GM18873 (cell line): ENCODE measurements around the gene MNX1.

Experiments
- ATAC-seq: cut with Tn5 transposase; IDR thresholded peaks from one replicate; pipeline ENCODE4 v1.9.1; 2021; ENCODE audit warnings: mild to moderate bottlenecking, moderate library complexity, moderate number of reproducible peaks; ENCODE audit not compliant: unreplicated experiment, low FRiP score

The MNX1 gene

DNA sequence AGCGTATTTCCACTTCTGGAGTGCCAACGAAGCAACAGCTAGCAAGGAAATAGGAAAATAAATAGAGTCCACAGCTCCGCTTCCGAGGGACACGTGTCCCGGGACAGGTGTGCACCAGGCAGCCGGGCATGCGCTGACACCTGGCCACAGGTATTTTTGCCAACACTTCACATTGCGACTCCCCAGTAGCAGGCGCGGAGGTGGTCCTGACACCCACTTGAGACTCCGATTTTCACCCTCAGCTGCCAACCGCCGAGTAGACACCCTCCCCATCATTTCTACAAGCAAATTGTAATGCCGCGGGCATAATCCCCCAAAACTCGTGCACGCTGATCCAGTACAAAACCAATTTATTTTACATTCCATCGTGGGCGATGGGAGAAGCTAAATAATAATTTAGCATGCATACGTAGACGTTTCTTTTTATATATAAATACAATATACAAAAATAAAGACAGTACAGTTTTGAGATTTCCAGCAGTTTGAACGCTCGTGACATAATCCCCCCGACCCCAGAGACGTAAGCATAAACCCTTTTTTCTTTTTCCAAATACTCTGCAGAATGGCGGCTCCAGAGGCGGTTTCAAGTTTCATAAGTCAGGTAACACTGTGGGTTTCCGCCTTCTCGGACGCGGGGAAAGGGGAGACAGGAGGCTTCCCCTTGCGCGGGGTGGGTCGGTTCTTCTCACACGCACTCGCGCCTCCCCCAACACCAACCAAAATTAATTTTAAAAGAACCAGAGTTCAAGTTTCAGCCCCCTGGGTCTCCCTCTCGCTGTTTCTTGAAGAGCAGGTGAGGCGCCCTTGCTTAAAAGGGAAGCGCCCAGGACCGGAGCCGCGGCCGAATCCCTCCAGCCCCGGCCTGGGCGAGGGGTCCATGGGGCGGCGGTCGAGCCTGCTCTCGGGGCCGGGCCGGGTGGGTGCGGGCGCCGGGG, 5.7 kb downstream of the MNX1 start:
- no peak for ATAC-seq

DNA sequence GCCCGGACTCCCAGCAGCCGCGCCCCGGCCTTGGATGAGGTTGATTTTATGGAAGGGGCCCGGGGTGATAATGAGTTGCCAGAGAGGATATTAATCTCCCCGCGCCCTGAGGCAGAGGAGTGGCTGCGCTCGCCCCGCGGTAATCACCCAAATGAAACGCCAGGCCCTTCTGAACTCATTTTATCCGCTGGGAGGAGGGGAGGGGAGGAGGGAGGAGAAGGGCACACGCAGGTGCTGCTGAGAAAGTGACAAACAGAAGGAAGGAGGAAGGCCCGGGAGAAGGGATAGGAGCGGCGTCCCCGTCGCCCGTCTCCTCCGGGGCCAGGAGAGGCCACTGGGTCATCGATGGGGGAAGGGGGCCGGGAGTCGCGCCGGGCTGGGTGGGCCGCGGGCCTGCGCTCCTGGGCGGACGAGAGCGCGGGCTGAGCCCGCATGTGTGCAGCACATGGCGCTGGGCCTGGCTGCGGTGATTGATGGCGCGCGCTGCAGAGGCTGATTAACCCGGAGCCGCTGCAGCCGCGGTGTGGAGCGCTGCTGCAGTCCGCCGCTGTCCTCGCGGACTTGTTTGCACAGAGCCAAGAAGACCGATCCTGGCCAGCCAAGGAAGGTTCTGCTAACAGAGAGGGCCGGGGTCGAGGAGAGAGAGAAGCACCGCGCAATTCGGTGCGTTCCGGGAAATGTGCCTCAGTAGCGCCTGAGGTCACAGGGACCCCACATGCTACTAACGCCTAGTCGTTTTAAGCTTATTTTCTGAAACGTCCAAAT, 6.5 kb downstream of the MNX1 start:
- ATAC-seq = no peak

DNA sequence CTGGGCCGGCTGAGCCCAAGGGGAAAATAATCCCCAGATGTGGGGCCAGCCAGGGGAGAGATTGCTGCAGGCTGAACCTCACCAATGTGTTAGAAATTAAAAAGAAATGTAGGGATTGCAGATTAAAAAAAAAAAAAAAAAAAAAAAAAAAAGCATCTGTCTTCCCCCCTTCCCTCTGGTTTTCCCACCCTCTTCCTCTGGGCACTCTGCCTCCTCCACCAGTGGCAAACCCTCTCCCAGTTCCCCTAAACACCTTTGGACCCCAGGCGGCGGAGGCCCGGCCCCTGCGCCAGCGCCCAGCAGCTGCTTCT, 7.1 kb downstream of the MNX1 start:
- no peak for ATAC-seq

DNA sequence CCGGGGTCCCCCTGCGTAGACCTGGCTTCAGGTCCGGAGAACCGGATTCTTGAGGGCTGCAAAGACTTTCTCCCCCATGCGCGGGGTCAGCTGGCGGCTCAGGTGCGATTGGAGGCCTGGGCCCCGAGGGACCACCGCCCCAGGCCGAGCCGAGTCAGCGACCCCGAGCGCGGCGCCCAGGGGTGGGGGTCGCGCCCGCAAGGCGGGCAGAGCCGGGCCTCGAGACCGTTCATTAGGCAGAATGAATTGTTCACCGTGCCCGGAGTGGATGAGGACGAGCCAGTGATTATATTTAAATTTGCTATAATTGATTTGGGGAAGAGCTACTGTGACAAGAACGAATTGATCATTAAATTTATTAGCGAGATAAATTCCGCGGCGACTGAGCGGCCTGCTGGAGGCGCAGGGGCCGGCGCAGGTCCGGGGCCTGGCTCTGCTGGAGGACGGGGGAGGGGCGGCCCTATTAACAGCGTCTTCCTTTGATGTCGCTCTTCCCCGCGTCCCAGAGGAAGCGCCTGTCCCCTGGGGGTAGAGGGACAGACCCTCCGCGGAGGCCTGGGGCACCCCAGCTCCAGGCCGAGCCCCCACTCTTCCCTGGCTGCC, 7.5 kb downstream of the MNX1 start:
- no peak for ATAC-seq

DNA sequence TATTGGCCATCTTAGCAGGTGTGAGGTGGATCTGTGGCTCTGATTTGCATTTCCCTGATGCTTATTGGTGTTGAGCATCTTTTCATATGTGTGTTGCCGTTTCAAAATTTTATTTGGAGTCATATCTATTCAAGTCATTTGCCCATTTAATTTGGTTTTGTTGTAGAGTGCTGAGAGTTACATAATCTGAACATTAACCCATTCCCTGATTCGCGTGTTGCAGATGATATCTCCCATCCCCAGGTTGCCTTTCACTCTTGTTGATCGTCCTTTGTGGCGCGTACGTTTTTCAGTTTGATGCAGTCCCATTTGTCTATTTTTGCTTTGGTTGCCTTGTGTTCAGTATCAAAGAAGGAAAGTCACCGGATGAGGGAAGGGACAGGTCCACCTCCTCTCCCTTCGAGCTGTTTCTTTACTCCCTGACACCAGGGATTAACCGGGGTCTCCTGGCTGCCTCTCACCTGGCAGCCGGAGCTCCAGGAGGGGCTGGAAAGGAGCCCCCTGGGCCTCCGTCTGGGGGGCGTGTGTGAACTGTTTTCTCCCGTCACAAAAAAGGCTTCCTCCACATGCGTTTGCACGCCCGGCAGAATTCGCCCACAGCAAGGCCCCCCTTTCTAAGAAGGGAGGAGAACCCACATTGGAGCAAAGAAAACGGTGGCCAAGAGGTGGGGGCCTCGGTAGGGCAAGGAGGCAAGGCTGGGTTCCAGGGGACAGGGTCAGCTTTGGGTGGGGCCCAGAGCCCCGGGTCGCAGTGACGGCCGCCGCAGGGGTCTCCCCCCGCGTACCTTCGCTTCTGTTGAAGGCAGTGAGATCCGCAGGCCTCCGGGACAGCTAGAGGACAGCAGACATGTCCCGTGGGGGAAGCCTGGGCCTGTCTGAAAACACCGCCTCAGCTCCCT, 8.3 kb downstream of the MNX1 start:
- no peak for ATAC-seq

DNA sequence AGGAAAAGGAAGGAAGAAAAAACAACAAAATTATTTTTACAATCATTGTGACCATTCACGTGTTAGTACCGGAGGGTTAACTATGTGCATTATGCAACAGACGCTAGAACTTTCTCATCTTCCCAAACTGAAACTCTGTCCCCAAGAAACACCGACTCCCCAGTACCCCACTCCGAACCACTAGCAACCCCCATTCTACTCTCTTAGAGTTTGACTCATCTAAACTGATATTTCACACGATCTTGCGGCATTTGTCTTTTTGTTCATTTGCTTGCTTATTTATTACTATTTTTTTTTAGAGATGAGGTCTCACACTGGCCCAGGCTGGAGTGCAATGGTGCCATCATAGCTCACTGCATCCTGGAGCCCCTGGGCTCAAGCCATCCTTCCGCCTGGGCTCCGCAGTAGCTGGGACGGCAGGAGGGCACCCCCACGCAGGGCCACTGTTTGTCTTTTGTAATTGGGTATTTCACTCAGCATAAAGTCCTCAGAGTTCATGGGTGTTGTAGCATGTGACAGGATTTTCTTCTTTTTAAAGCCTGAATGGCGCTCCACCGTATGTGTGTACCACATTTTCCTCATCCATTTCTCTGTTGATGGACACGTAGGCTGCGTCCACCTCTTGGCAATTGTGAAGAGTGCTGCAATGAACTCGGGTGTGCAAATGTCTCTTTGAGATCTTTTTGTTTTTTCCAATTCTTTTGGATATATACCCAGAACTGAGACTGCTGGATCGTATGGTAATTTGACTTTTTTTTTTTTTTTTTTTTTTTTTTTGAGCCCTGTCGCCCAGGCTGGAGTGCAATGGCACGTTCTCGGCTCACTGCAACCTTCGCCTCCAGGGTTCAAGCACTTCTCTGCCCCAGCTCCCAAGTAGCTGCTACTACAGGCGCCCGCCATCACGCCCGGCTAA, 9.5 kb downstream of the MNX1 start:
- ATAC-seq = no peak

DNA sequence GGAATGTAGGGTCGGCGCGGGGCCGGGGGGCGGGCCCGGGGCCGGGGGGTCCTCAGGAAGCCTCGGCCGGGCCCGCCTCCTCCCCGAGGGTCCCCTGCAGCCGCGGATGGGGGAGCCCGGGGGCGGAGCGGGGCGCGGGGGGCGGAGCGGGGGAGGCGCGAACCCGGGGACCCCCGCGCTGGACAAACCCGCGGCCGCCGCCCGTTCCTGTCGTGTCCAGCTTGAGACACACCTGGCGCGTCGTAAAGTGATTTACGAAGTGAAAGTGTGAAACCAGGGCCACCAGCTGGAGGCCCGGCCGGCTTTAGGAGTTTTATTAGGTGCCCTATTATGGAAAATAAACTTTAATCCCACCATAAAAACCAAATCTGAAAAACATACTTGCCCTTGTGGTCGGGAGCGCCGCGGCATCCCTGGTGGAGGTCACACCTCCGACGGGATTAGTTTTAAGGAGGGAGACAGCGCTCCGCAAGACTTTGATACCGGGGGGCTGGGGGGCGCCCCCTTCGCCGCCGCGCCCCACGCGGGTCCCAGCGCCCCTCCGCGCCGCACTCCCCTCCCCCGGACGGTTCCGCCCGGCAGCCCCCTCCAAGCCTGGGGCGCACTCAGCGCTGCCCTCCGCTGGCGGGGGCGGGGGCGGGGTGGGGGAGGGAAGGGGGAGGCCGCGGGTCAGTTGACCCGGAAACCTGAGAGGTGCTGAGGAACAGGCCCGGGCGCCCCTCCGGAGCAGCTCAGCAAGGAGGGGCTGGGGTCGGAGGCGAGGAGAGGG, 10.3 kb downstream of the MNX1 start:
- no peak for ATAC-seq

DNA sequence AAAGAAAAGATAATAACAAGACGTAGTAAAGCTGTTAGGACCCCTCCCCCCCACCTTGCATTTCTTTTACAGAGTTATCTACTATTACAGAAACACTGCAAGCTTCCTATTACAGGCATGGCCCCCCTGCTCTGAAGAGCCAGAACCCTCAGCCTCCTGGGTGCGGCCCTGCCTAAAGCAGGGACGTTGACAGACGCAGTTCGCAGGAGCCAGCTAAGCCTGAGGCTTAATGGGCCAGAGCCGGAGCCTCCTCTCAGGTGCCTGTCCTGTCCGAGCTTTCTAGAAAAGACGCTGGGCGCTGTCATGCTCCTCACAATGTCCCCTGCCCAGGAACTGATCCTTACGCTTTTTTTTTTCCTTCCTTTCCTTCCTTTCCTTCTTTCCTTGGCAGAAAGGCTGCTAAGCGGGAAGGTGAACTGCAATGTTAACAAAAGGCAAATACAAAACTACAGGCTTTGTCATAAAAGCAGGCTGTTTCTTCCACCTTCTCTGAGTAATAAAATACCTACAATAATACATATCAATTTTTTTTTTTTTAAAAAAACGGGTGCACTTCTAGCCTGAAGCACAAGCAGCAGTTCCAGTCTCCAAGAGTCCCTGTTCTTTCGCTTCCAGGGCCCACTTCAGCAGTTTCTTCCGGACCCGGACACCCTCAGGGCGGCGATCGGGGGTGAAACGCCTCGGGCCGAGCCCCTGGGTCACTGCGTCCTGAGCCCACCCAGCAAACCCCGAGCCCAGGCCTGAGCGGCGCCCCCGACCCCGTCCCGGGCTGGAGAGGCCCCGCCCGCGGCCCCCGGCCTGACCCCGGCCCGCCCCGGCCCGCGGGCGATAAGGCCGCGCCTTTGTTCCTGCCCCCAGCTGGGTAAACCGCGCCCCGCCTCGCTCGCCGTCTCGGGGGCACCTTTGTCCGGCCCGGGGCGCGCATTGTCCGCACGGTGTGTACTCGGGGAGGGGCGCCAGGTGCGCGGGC, 11.2 kb downstream of the MNX1 start:
- ATAC-seq = no peak

DNA sequence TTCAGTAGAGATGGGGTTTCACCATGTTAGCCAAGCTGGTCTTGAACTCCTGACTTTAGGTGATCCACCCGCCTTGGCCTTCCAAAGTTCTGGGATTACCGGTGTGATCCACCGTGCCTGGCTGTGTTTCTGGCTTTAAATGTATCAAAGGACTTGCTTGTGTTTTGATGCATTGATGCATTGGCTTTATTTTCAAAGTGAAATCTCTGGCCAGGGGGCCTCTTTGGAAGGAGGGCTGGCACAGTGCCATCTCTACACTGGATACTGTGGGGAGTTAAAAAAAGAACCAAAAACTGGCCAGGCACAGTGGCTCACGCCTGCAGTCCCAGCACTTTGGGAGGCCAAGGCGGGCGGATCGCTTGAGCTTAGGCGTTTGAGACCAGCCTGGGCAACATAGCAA, 16.0 kb downstream of the MNX1 start:
- no peak for ATAC-seq

DNA sequence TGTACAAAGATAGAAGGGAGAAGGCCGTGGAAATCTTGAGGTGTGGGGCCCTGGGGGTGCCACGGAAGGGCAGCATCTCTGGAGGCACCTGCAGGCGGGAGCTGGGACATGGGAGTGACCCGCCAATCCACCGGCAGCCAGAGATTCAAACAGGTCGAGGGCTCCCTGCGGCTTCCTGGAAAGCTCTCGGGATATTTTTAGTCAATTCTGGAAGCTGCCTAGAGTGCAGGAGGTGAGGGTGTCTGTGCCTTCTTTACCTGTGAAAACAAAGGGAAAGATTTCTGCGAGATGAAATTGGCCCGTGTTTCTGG, 16.6 kb downstream of the MNX1 start:
- ATAC-seq = no peak

DNA sequence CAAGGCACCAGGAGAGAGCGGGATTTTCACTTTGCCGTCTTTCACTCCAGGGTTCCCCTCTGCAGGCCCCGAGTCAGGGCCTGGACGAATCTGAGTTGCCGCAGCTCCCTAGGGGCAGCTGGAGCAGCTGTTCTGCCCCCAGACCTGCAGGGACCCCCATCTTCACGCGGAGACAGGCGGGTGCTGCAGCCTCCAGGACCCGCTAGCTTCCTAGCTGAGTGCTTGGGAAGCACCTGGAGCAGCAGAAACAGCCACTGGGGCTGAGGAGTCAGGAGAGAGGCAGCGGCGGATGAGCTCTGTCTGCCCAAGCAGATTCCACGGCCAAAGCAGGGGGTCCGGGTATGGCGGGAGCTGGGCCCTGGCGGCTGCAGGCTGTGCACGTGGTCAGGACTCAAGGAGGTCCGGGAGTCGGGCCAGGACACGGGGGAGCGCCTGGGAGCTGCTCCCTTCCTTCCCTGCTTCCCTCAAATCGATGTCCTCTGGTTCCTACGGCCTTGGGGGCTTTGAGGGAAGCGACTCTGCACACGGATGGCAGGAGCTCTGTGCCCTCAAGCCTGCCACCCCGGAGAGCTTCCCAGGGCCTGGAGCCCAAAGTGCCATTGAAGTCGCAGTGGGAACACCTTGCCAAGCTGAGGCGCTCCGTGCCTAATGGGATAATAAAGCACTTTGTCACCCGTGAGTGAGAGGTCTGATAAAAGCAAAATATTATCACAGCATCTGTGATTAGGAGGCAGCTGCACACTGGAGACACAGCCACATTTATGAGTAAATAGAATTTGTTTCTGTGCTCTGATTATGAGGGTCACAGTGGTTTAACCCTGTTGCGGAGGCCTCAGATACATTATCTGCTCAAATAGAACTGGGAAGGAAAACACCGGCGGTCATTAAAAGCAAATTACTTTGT, 17.2 kb downstream of the MNX1 start:
- no peak for ATAC-seq

DNA sequence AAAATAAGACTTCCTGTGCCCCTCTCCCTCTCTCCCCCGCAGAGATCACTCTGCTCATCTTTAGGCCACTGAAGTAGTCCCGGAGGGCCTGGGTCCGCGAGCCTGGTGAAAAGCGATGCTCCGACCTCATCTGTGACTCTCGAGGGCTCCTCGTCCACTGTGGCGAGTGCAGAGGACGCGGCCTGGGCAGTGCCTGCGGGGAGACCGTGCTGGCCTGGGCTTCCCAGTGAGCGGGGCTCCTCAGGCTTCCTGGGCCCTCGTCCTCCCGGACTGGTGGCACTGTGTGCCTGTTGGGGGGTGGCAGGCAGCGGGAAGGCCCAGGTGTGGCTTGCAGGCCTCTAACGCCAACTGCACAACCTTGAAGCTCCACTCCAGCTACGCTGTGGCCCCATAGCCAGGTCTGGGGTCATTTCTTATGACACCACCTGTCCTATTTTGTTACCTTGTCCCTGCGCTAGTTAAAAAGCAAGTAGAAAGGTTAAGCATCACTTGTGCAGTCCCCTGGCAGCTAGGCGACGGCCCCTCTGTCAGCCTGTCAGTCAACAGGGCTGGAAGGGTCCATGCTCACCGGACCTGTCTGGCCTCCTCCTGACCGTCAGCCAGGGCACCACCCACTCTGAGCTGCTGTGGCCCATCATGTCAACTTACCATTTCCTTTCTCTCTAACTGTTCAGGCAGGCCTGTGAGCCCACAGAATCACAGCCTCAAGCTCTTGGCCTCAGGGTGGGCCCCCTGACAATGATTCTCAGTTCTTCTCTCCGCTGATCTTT, 20.5 kb downstream of the MNX1 start:
- ATAC-seq = no peak

DNA sequence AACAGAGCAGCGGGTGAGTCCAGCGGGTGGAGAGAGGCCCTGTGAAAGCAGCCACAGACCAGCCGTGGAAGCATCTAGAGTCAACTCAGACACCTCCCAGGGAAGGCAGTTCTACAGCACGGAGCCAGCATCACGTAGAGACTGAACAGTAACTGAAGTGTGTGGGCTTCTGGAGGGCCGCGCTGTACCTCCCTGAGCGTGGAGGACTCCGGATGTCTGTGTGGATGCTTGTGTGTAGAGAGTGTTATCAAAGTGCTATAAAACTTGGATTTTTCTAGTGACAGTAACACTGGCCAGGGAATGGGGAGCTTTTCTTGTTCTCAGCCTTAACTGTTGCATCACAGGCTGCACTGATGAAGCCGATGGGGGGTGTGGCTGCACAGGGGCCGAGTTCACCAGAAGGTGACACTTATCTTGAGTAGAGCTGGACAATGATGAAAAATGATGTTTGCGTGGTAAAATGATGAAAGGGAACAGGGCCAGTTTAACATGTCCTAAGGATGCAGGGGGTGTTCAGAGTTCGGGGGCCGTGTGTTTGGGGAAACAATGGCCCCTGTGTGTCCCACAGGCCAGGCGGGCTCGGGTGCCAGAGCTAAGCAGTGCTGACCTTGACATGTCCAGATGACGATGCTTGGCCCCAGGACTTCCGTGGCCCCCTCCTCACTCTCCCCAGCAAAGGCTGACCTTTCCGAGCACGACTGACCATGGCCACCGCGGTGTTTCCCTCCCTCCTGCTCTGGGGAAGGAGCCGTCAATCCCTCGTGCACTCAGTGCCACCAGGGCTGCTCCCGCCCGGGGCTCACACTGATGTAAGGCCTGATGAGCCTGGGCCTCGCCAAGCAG, 21.9 kb downstream of the MNX1 start:
- no peak for ATAC-seq

DNA sequence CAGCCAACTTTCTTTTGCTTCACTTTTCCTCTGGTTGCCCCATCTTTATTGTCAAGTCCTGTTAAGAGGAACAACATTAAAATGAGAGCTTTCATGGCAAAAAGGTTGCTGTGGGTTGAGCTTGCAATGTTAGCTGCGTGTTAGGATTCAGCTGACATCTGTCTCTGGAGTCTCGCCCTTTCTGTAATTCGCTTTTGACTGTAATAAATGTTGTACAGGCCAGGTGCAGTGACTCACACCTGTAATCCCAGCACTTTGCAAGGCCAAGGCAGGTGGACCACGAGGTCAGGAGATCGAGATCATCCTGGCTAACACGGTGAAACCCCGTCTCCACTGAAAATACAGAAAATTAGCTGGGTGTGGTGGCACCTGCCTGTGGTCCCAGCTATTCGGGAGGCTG, 24.1 kb downstream of the MNX1 start:
- no peak for ATAC-seq
